GM12872 (cell line): ENCODE data around the gene SPACDR.
A peak's percentile ranks its signal among the peaks of the same experiment; 100 is the strongest.

Experiments used
- TF ChIP-seq, protein P1 (sequence below): IDR thresholded peaks from 3 replicates; pipeline ENCODE4 v1.5.1; 2011; ENCODE audit warnings: low read depth, mild to moderate bottlenecking, low read length, moderate library complexity; ENCODE audit not compliant: insufficient read depth

SPACDR gene

DNA sequence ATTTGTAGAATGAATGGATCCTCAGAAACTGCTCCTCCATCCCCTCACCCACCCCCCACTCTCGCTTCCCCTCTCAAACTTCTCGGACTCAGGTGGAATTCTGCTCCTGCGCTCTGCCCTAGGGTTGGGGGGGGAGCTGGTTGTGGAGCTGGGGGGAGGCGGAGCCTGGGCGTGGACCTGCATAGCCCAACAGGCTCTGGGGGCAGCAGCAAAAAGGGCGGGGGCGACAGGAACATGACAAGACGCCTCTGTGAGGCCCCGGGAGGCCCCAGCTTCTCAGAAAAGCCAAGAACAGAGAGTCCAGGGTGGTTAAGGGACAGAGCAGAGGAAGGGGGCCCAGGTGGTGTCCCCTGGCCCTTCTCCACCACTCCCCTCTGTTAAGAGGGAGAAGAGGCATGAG is 11.5 kb upstream of the SPACDR start:
- TF ChIP-seq, protein P1, sequence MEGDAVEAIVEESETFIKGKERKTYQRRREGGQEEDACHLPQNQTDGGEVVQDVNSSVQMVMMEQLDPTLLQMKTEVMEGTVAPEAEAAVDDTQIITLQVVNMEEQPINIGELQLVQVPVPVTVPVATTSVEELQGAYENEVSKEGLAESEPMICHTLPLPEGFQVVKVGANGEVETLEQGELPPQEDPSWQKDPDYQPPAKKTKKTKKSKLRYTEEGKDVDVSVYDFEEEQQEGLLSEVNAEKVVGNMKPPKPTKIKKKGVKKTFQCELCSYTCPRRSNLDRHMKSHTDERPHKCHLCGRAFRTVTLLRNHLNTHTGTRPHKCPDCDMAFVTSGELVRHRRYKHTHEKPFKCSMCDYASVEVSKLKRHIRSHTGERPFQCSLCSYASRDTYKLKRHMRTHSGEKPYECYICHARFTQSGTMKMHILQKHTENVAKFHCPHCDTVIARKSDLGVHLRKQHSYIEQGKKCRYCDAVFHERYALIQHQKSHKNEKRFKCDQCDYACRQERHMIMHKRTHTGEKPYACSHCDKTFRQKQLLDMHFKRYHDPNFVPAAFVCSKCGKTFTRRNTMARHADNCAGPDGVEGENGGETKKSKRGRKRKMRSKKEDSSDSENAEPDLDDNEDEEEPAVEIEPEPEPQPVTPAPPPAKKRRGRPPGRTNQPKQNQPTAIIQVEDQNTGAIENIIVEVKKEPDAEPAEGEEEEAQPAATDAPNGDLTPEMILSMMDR: no peak

DNA sequence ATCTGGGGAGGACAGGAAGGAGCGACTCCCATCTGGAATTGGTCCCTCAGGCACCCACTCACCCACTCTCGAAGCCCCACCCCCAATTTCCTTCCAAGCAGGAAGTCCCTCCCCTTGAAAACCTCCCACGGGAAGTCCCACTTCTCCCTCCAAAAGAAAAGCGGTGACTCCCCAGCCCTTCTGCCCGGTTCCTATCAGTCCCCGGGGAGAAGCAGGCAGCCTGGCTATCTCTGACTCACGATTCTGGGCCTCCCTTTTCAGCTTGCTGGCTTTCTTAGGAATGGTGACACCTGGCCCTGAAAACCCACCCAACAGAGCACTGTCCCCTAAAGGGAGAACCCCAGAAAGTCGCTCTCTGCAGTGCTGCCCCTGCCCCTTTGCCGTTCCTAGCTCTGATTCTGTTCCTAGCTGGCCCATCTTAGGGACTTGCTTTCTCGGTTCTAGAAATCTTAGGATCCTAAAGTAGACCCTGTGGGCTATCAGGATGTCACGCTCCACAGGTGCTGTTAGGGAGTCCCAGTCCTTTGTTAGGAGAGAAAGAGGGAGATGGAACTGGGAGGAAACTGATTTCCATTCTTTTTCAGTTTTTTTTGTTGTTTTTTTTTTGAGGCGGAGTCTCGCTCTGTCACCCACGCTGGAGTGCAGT is 8.9 kb upstream of the SPACDR start:
- TF ChIP-seq, protein P1: no peak

DNA sequence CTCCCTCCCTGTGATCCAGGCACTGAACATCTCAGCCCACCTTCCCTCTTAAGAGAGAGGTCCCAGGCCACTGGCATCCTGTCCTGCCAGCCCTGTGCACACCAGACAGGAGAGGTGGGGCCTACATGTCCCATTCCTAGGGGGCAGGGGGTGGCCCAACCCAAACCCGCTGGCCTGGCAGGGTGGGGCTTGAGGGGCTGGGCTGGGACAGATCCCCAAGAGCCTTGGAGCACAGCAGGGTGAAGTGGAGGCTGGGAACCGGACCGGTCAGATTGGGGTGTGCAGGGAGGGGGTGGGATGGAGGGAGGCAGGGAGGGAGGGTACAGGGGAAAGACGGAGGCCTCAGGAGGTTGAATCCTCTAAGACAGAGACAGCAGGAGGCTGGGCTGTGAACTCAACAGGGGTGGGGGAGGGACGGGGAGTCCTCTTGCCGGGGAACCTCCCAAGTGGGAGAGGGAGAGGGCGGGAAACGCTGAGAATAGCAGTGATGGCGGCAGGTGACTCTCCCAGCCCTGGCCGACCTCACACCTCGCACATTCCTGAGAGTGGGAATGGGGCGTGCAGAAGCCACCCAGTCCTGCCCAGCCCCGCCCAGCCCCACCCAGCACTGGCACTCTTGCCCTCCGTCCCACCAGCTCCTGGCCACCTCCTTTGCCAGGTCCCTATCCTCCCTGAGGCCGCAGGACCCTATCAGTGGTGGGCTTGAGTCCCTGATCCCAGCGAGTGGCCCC is 8.2 kb upstream of the SPACDR start:
- TF ChIP-seq, protein P1: no peak

DNA sequence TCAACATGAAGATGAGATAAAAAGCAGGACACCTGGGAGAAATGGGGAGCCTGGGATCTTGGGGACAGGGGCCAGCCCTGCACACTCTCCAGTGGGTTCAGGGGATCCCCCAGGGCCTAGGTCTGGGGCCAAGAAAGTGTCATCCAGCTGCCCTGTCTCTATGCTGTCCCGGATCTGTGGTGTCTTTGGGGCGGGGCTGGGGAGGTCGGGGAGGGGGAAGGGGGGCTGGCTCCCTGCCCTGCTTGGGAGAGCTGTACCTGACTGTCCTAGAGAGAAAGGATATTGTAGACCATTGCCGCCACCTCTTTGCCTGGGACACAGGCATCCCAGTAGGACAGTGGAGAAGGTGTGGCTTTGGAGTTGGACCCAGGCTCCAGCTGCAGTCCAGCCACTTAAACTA is 7.0 kb upstream of the SPACDR start:
- TF ChIP-seq, protein P1: no peak

DNA sequence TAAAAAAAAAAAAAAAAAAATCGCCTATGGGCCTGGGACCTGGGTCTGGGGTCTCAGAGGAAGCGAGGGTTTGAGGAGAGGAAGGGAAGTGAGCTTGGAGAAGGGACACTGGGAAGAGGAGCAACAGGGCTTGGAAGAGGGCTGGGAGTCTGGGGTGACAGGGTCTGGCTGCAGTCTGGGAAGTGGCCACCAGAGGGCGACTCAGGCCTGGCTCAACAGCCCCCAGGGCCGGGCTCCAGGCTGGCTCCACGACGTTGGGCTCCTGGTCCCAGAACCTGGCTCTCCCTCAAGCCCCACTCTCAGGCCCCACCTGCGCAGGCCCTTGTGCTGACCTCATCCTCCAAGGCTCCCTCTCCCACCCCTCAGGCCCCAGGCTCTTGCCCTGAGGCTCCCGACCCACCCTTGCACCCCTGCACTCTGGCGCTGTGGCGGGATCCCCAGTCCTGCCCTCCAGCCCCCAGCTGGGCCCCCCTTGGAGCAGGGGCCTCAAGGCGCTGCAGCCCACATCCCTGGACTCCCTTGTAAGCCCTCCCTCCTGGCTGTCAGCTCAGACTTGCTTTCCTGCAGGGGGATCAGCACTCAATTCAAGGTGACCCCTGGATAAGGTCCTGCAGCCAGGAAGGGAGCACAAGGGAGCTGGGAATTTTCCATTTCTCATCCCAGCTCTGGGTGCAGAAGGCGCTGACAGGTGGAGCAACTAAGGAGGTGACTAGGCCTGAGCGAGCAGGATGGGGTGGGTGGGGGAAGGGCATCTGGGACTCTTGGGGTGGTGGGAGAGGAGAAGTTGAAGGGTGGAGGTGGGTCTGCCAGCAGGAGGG is 5.4 kb upstream of the SPACDR start:
- TF ChIP-seq, protein P1: peak; percentile 99

DNA sequence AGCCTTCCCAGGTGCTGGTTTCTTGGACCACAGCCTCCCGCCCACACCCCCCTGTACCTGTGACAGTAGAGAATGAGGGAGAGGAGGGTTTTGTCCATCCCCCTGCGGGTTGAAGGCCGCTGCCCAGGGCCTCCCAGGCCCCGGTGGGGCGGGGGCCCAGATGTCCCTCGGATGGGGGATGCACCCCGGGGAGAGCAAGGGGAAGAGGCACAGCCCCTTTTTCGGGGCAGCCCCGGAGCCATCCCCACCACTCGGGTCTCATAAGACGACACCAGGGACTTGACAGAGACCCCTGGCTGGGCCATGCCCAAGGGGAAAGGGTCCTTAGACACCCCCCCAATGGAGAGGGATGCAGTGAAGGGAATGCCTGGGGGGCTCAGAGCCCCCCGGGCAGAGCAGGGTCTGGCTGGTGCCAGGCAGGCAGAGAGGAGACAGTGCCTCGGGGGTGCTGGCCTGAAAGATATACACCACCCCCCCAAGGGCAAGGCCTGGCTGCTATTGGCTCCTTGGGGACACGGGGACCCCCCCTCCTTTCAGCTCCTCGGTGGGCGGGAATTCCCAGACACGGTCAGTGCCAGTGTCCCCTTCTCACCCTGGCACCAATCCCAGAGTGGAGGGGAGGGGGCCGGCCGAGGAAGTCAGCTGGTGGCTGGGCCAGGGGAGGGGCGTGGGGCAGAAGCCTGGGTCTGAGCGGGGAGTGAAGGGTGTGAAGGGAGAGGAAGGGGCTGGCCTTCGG is 3.7 kb upstream of the SPACDR start:
- TF ChIP-seq, protein P1: no peak
